CD14-positive monocyte (primary cell): ENCODE results near the gene NCBP2. TPM values are rescaled to one million over a fixed set of nuclear protein-coding genes. Genes with fewer than 3 reads are reported as not detected.

Experiments
- DNase-seq, 3 donors: peaks; one replicate each; pipeline ENCODE4 v3.0.0-alpha.2; 2011 to 2022
- H2AFZ ChIP-seq: 2 replicates; pipeline ENCODE4 v1.6.0; 2012; ENCODE audit warnings: mild to moderate bottlenecking, low read depth, low read length, inconsistent platforms; ENCODE audit not compliant: insufficient read depth, poor library complexity, severe bottlenecking
- H3K27ac ChIP-seq, 2 donors: 1 replicate in 1 of 2; 2 replicates in 1 of 2; pipeline ENCODE4 v1.5.1; 2012 to 2013; ENCODE audit warnings: low read length in 2 of 2, control low read depth in 1 of 2, inconsistent platforms in 1 of 2, low read depth in 1 of 2, mild to moderate bottlenecking in 1 of 2
- H3K27me3 ChIP-seq, 2 donors: one replicate each; pipeline versions ENCODE4 v1.6.0 to v1.6.1; 2011 to 2013; ENCODE audit warnings: low read length in 2 of 2; ENCODE audit not compliant: control insufficient read depth in 2 of 2, insufficient read depth in 2 of 2
- H3K36me3 ChIP-seq, 2 donors: replicated peaks in 1 of 2; 1 replicate in 1 of 2; 2 replicates in 1 of 2; pipeline versions ENCODE4 v1.5.1 to v1.6.1; 2012 to 2013; ENCODE audit warnings: low read length in 2 of 2, control low read depth in 1 of 2, inconsistent platforms in 1 of 2, mild to moderate bottlenecking in 1 of 2; ENCODE audit not compliant: insufficient read depth in 2 of 2, control insufficient read depth in 1 of 2
- H3K4me1 ChIP-seq, 2 donors: 1 replicate in 1 of 2; 2 replicates in 1 of 2; pipeline versions ENCODE4 v1.5.1 to v1.6.1; 2012 to 2013; ENCODE audit warnings: low read length in 2 of 2, control low read depth in 1 of 2, inconsistent platforms in 1 of 2, mild to moderate bottlenecking in 1 of 2, moderate library complexity in 1 of 2; ENCODE audit not compliant: insufficient read depth in 2 of 2, control insufficient read depth in 1 of 2
- H3K4me2 ChIP-seq: replicated peaks from 2 replicates; pipeline ENCODE3; 2012; ENCODE audit warnings: low read length, moderate library complexity, mild to moderate bottlenecking; ENCODE audit not compliant: poor library complexity, severe bottlenecking; ENCODE audit errors: extremely low read depth
- H3K4me3 ChIP-seq, 3 experiments: fragments of 200-600 bp in 1 of 3; sonication (generic) in 1 of 3; replicated peaks in 1 of 3; 1 replicate in 2 of 3; 2 replicates in 1 of 3; pipeline ENCODE4 v1.5.1; 2011 to 2013; ENCODE audit warnings: low read length in 3 of 3, mild to moderate bottlenecking in 3 of 3, control low read depth in 2 of 3, low read depth in 2 of 3, inconsistent platforms in 1 of 3, moderate library complexity in 1 of 3
- H3K79me2 ChIP-seq: 2 replicates; pipeline ENCODE4 v1.6.0; 2012; ENCODE audit warnings: mild to moderate bottlenecking, control low read depth, inconsistent platforms, low read length, moderate library complexity; ENCODE audit not compliant: insufficient read depth
- H3K9ac ChIP-seq: 2 replicates; pipeline ENCODE4 v1.6.0; 2017; ENCODE audit warnings: low read length, mild to moderate bottlenecking; ENCODE audit not compliant: insufficient read depth, poor library complexity, severe bottlenecking
- H3K9me3 ChIP-seq, 2 donors: replicated peaks in 1 of 2; 1 replicate in 1 of 2; 2 replicates in 1 of 2; pipeline versions ENCODE4 v1.5.1 to v1.6.1; 2012 to 2013; ENCODE audit warnings: low read length in 2 of 2, control low read depth in 1 of 2; ENCODE audit not compliant: control insufficient read depth in 1 of 2, insufficient read depth in 1 of 2
- H4K20me1 ChIP-seq: 2 replicates; pipeline ENCODE4 v1.6.0; 2012; ENCODE audit warnings: mild to moderate bottlenecking, low read length, control low read depth, moderate library complexity; ENCODE audit not compliant: insufficient read depth
- H3K27ac Mint-ChIP-seq, 7 donors: one replicate each; pipeline ENCODE4 v1.8.0; 2020; ENCODE audit warnings: mild to moderate bottlenecking in 7 of 7, mixed read lengths in 7 of 7, moderate library complexity in 6 of 7, inconsistent platforms in 2 of 7
- H3K27me3 Mint-ChIP-seq, 3 donors: one replicate each; pipeline ENCODE4 v1.8.0; 2021 to 2022; ENCODE audit warnings: low read depth in 3 of 3, mild to moderate bottlenecking in 3 of 3, mixed read lengths in 3 of 3, moderate library complexity in 3 of 3, inconsistent platforms in 1 of 3
- H3K36me3 Mint-ChIP-seq, 2 donors: one replicate each; pipeline ENCODE4 v1.8.0; 2020; ENCODE audit warnings: mixed read lengths in 2 of 2, inconsistent platforms in 1 of 2, mild to moderate bottlenecking in 1 of 2
- H3K4me1 Mint-ChIP-seq: one replicate; pipeline ENCODE4 v1.8.0; 2020; ENCODE audit warnings: mild to moderate bottlenecking, mixed read lengths
- H3K4me3 Mint-ChIP-seq, 2 donors: one replicate each; pipeline ENCODE4 v1.8.0; 2020; ENCODE audit warnings: mild to moderate bottlenecking in 2 of 2, mixed read lengths in 2 of 2, moderate library complexity in 1 of 2
- H3K9me3 Mint-ChIP-seq, 7 donors: one replicate each; pipeline ENCODE4 v1.8.0; 2020 to 2022; ENCODE audit warnings: mixed read lengths in 7 of 7, mild to moderate bottlenecking in 6 of 7, moderate library complexity in 6 of 7, inconsistent platforms in 2 of 7
- WGBS: methylation state at CpG from one replicate; pipeline ENCODE4 v1.1.5; 2013; ENCODE audit warnings: missing lambda C conversion rate; ENCODE audit not compliant: insufficient coverage; 5-methylcytosine and 5-hydroxymethylcytosine counted together
- intact Hi-C, 2 donors: fragments of 100-400 bp; cut with micrococcal nuclease; formaldehyde crosslinking; loops; one replicate each; pipeline versions ENCODE4 v1.15.0 to v1.15.1; 2023
- polyA plus RNA-seq, 3 donors: library from polyadenylated mRNA; depleted of rRNA in 1 of 3; unstranded in 2 of 3; stranded (reverse) in 1 of 3; fragments of 300-500 nt in 2 of 3; fragments of >200 nt in 1 of 3; fragmentation: Illumina TruSeq in 2 of 3; gene quantifications; 1 replicate in 2 of 3; 2 replicates in 1 of 3; pipeline ENCODE4 v1.2.3, GENCODE V29; 2012 to 2021
- TF ChIP-seq, protein P1 (sequence below): fragments of 200-600 bp; IDR thresholded peaks from one replicate; pipeline ENCODE4 v1.8.0; 2022; ENCODE audit warnings: antibody characterized with exemption, mild to moderate bottlenecking

NCBP2 gene
- polyA plus RNA-seq, 3 donors, result 26.1 to 42.9 (median 33.4) TPM

DNA sequence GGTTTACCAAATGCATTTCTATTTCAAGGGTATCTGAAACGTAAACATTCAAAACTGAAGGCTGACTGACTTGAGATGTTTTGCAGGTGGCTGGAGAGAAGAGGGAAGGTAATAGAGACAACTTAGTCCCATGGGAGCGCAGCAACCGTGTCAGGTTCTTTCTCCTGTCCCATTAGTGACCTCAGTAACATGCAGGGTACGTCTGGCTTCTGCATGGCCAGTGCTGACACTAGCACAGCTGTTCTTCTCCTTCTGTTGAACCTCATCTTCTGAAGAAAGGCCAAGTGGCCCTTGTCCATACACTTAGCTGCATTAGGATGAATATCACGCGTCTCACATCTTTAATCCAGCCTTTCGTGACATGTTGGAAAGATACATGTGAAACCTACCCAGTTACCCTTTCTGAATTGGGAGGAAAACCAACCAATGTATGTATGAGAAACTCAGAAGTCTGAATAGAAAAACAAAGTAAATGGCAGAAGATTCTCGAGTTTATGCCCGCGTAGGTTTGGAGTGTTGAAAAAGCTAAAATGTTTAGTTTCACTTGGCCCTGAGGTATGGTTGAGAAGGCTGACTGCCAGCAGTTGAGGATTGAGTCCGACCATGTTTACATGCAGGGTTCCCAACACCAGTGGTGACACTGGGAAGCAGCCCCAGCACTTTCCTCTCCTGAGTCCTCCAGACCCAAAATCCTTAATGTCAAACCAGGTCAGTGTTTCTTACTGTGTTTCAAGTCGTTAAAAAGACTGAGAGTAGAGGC is 10.3 kb downstream of the NCBP2 start:
- Mint-ChIP-seq H3K27me3 (no peaks in the 10 kb centered on the region), H3K27ac (peak overlapping the region in 5 of 7 donors; percentile 22 to 85 (median 69)), H3K9me3 (no peaks in the 10 kb centered on the region), H3K4me1 (no peaks in the 10 kb centered on the region), H3K36me3 (peaks cover 81 to 91% of the 10 kb centered on the region in 2 donors), H3K4me3 (no peak overlapping the region)
- no peaks in the 10 kb centered on the region for H3K27me3 ChIP-seq
- no peak overlapping the region for H3K4me2 ChIP-seq
- no peaks in the 10 kb centered on the region for H3K4me1 ChIP-seq
- H3K79me2 ChIP-seq, result no peaks in the 10 kb centered on the region
- no peak overlapping the region for H3K9ac ChIP-seq
- H2AFZ ChIP-seq, result no peak overlapping the region
- TF ChIP-seq, protein P1, sequence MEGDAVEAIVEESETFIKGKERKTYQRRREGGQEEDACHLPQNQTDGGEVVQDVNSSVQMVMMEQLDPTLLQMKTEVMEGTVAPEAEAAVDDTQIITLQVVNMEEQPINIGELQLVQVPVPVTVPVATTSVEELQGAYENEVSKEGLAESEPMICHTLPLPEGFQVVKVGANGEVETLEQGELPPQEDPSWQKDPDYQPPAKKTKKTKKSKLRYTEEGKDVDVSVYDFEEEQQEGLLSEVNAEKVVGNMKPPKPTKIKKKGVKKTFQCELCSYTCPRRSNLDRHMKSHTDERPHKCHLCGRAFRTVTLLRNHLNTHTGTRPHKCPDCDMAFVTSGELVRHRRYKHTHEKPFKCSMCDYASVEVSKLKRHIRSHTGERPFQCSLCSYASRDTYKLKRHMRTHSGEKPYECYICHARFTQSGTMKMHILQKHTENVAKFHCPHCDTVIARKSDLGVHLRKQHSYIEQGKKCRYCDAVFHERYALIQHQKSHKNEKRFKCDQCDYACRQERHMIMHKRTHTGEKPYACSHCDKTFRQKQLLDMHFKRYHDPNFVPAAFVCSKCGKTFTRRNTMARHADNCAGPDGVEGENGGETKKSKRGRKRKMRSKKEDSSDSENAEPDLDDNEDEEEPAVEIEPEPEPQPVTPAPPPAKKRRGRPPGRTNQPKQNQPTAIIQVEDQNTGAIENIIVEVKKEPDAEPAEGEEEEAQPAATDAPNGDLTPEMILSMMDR, result no peak
- no peak overlapping the region for H3K4me3 ChIP-seq
- intact Hi-C loops, result no loop called here
- no peaks in the 10 kb centered on the region for H3K9me3 ChIP-seq
- DNase-seq, result no peak
- peak overlapping the region in 1 of 2 donors; percentile 47 for H3K27ac ChIP-seq
- peaks cover 81 to 100% of the 10 kb centered on the region in 2 donors for H3K36me3 ChIP-seq
- WGBS, result 100% methylated on average over 6 of the region's 12 CpGs
- H4K20me1 ChIP-seq, result peaks cover 7% of the 10 kb centered on the region

DNA sequence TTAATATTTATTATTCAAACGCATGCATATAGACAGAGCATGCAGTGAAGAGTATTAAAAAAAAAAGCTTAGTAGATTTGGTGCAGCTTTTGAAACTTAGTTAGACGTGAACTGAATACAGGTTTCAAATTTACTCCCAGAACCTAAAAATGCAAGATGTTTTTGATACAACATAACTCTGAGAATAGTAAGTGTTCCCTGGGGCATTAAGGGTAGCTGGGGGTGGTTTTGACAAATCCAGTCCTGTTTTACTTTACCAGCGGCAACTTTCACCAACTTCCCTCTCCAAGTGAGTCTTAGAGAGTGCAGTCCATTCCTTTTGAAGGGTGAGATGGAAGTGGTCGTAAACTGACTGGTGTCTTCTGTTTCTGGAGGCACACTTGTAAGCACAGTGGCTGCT is 11.2 kb downstream of the NCBP2 start:
- Histone ChIP-seq H3K4me3 (no peak overlapping the region), H4K20me1 (peaks cover 7% of the 10 kb centered on the region), H3K27ac (peak overlapping the region in 1 of 2 donors; percentile 47), H3K79me2 (no peaks in the 10 kb centered on the region), H2AFZ (no peak overlapping the region), H3K9me3 (no peaks in the 10 kb centered on the region), H3K27me3 (no peaks in the 10 kb centered on the region), H3K9ac (no peak overlapping the region), H3K4me2 (no peak overlapping the region), H3K4me1 (no peaks in the 10 kb centered on the region), H3K36me3 (peaks cover 72 to 97% of the 10 kb centered on the region in 2 donors)
- Mint-ChIP-seq H3K36me3 (peaks cover 76 to 86% of the 10 kb centered on the region in 2 donors), H3K4me1 (no peaks in the 10 kb centered on the region), H3K4me3 (no peak overlapping the region), H3K9me3 (no peaks in the 10 kb centered on the region), H3K27me3 (no peaks in the 10 kb centered on the region), H3K27ac (peak overlapping the region in 3 of 7 donors; percentile 11 to 29 (median 17))
- TF ChIP-seq, protein P1, result no peak
- intact Hi-C loops, result no loop called here
- WGBS, result no CpG with 5 or more reads among the region's 4 CpGs
- DNase-seq, result no peak
